MCF 10A (cell line): Measurements from ENCODE around the gene TAL1. TPM values are rescaled to one million over a fixed set of nuclear protein-coding genes. Genes with fewer than 3 reads are reported as not detected.

Experiments
- BruUV-seq: library from RNA; stranded (reverse); fragments of 400-500 nt; replicated peaks from 2 replicates; lab custom pipeline; 2021; lab: Mats Ljungman, UMichigan
- CTCF ChIA-PET: fragments of 300-600 bp; sonication (Branson Sonifier 250); formaldehyde crosslinking; extraction: SDS; loops from one replicate; lab custom pipeline; 2021; ENCODE audit warnings: antibody characterized with exemption, inconsistent platforms; lab: Yijun Ruan, JAX
- POLR2A ChIA-PET: fragments of 300-600, 350-650 bp; sonication (Branson Sonifier 250); formaldehyde crosslinking; extraction: SDS; loops from one replicate; lab custom pipeline; 2020; ENCODE audit warnings: antibody characterized with exemption, inconsistent platforms; lab: Yijun Ruan, JAX
- DNase-seq: peaks from one replicate; pipeline ENCODE4 v3.0.0-alpha.2; 2018; ENCODE audit not compliant: unreplicated experiment
- H3K27ac Mint-ChIP-seq: one replicate; pipeline ENCODE4 v1.8.0; 2022; ENCODE audit warnings: mild to moderate bottlenecking, low read depth, mixed read lengths; ENCODE audit not compliant: unreplicated experiment
- H3K27me3 Mint-ChIP-seq: one replicate; pipeline ENCODE4 v1.8.0; 2022; ENCODE audit warnings: mixed read lengths; ENCODE audit not compliant: insufficient read depth, unreplicated experiment
- H3K36me3 Mint-ChIP-seq: one replicate; pipeline ENCODE4 v1.8.0; 2022; ENCODE audit warnings: mild to moderate bottlenecking, moderate library complexity, mixed read lengths; ENCODE audit not compliant: insufficient read depth, unreplicated experiment
- H3K4me1 Mint-ChIP-seq: one replicate; pipeline ENCODE4 v1.8.0; 2022; ENCODE audit warnings: mixed read lengths; ENCODE audit not compliant: insufficient read depth, unreplicated experiment
- H3K4me3 Mint-ChIP-seq: one replicate; pipeline ENCODE4 v1.8.0; 2022; ENCODE audit warnings: mild to moderate bottlenecking, moderate library complexity, mixed read lengths; ENCODE audit not compliant: unreplicated experiment
- H3K9me3 Mint-ChIP-seq: one replicate; pipeline ENCODE4 v1.8.0; 2022; ENCODE audit warnings: mixed read lengths; ENCODE audit not compliant: unreplicated experiment
- CTCF ChIP-seq: fragments of 200-600 bp; IDR thresholded peaks from one replicate; pipeline ENCODE4 v1.8.0; 2022; ENCODE audit warnings: antibody characterized with exemption, mild to moderate bottlenecking; ENCODE audit not compliant: unreplicated experiment
- intact Hi-C: fragments of 100-400 bp; cut with micrococcal nuclease; formaldehyde crosslinking; loops from 2 replicates; pipeline ENCODE4 v1.14.1; 2022
- total RNA-seq: library from RNA; stranded (reverse); gene quantifications from 2 replicates; pipeline ENCODE4 v1.2.3, GENCODE V29; 2022

TAL1 gene
- total RNA-seq, 1 experiment from 2014 or later = not detected

- H3K27ac Mint-ChIP-seq = no peak overlapping the region
- CTCF ChIA-PET = interaction anchor here (1.0 to 1.7 kb wide), 2 partner anchors 9 to 21 kb away, joined by 4 to 7 read pairs; no protein-coding TSS in a partner anchor
- DNase-seq = no peak
- H3K4me1 Mint-ChIP-seq = no peaks in the 10 kb centered on the region
- H3K27me3 Mint-ChIP-seq = no peaks in the 10 kb centered on the region
- BruUV-seq = no TSS peak
- POLR2A ChIA-PET = no interaction called here
- H3K4me3 Mint-ChIP-seq = no peak overlapping the region
- intact Hi-C loops = no loop called here
- TF ChIP-seq CTCF = no peak
- no peaks in the 10 kb centered on the region for H3K9me3 Mint-ChIP-seq
- H3K36me3 Mint-ChIP-seq = no peaks in the 10 kb centered on the region
Measured at GRCh38 chr1:47214549-47214948, 17.5 kb downstream of the TAL1 start.

- no peaks in the 10 kb centered on the region for H3K27me3 Mint-ChIP-seq
- POLR2A ChIA-PET = interaction anchor here (0.8 to 1.1 kb wide), 2 partner anchors 9 to 52 kb away, joined by 3 to 4 read pairs; no protein-coding TSS in a partner anchor
- H3K27ac Mint-ChIP-seq = no peak overlapping the region
- no peaks in the 10 kb centered on the region for H3K9me3 Mint-ChIP-seq
- BruUV-seq = no TSS peak
- intact Hi-C loops = no loop called here
- no peaks in the 10 kb centered on the region for H3K36me3 Mint-ChIP-seq
- TF ChIP-seq CTCF = no peak
- H3K4me3 Mint-ChIP-seq = no peak overlapping the region
- no peak for DNase-seq
- no peaks in the 10 kb centered on the region for H3K4me1 Mint-ChIP-seq
- CTCF ChIA-PET = interaction anchor here (0.7 to 4.5 kb wide), 3 partner anchors 20 to 124 kb away, joined by 3 to 26 read pairs (median 4); no protein-coding TSS in a partner anchor
Measured at GRCh38 chr1:47213230-47213963, 18.6 kb downstream of the TAL1 start.

GRCh38 chr1:47212636-47213229 is 19.3 kb downstream of the TAL1 start:
- POLR2A ChIA-PET = interaction anchor here (0.8 to 1.2 kb wide), 2 partner anchors 33 to 53 kb away, joined by 3 to 4 read pairs; no protein-coding TSS in a partner anchor
- DNase-seq = no peak
- no peak for TF ChIP-seq CTCF
- H3K36me3 Mint-ChIP-seq = no peaks in the 10 kb centered on the region
- H3K9me3 Mint-ChIP-seq = no peaks in the 10 kb centered on the region
- H3K27ac Mint-ChIP-seq = no peak overlapping the region
- H3K4me1 Mint-ChIP-seq = no peaks in the 10 kb centered on the region
- no peak overlapping the region for H3K4me3 Mint-ChIP-seq
- CTCF ChIA-PET = interaction anchor here (4.5 kb wide), 1 partner anchor 20 kb away, joined by 26 read pairs; no protein-coding TSS in a partner anchor
- intact Hi-C loops = no loop called here
- no peaks in the 10 kb centered on the region for H3K27me3 Mint-ChIP-seq
- no TSS peak for BruUV-seq

GRCh38 chr1:47211796-47212269 is 20.2 kb downstream of the TAL1 start:
- H3K9me3 Mint-ChIP-seq = no peaks in the 10 kb centered on the region
- no TSS peak for BruUV-seq
- no peaks in the 10 kb centered on the region for H3K27me3 Mint-ChIP-seq
- no peak overlapping the region for H3K4me3 Mint-ChIP-seq
- DNase-seq = no peak
- no peak overlapping the region for H3K27ac Mint-ChIP-seq
- intact Hi-C loops = no loop called here
- ChIA-PET CTCF (interaction anchor here (0.6 to 4.5 kb wide), 3 partner anchors 15 to 51 kb away, joined by 3 to 26 read pairs (median 3); no protein-coding TSS in a partner anchor), POLR2A (interaction anchor here (0.6 to 1.2 kb wide), 2 partner anchors 32 to 607 kb away, joined by 3 to 4 read pairs; no protein-coding TSS in a partner anchor)
- no peaks in the 10 kb centered on the region for H3K36me3 Mint-ChIP-seq
- TF ChIP-seq CTCF = no peak
- no peaks in the 10 kb centered on the region for H3K4me1 Mint-ChIP-seq
